Measurements from ENCODE around the gene RGS16. TPM values are rescaled to one million over a fixed set of nuclear protein-coding genes. Genes with fewer than 3 reads are reported as not detected.
"Not testable (repeated sequence)": the region's sequence is repeated elsewhere in the genome, so short reads cannot be mapped to it uniquely, and the experiment has no call there.

RGS16 gene
- total RNA-seq, 1 donor from 2014 or later: 8.1 TPM

- no peak for DNase-seq (ENCODE audit: low spot score in 2 of 2)
- H3K4me1 ChIP-seq: no peaks in the 10 kb centered on the region
- H3K27ac ChIP-seq: no peak overlapping the region
- H3K36me3 ChIP-seq: no peaks in the 10 kb centered on the region
- no peaks in the 10 kb centered on the region for H3K9me3 ChIP-seq
- H3K4me3 ChIP-seq: no peak overlapping the region
- no peak for TF ChIP-seq CTCF (IDR thresholded peaks at IDR 0.05)
- no peaks in the 10 kb centered on the region for H3K27me3 ChIP-seq
- intact Hi-C loops (cut with DNase I): no loop called here
These were observed 28.8 kb upstream of the RGS16 start for GRCh38 chr1:182633031-182633430.

GRCh38 chr1:182632441-182632857 lies 28.3 kb upstream of the RGS16 start:
- H3K4me3 ChIP-seq; H3K9me3 ChIP-seq; intact Hi-C loops (cut with DNase I); H3K27ac ChIP-seq; DNase-seq (ENCODE audit: low spot score in 2 of 2); H3K4me1 ChIP-seq; H3K27me3 ChIP-seq; H3K36me3 ChIP-seq: not testable (repeated sequence)

- H3K36me3 ChIP-seq: no peaks in the 10 kb centered on the region
- H3K27ac ChIP-seq: no peak overlapping the region
- DNase-seq (ENCODE audit: low spot score in 2 of 2): no peak
- intact Hi-C loops (cut with DNase I): no loop called here
- no peaks in the 10 kb centered on the region for H3K27me3 ChIP-seq
- H3K4me3 ChIP-seq: no peak overlapping the region
- H3K4me1 ChIP-seq: no peaks in the 10 kb centered on the region
- no peaks in the 10 kb centered on the region for H3K9me3 ChIP-seq
- no peak for TF ChIP-seq CTCF (IDR thresholded peaks at IDR 0.05)
These were observed 27.8 kb upstream of the RGS16 start for GRCh38 chr1:182631954-182632353.

- no peak for DNase-seq (ENCODE audit: low spot score in 2 of 2)
- intact Hi-C loops (cut with DNase I): no loop called here
- Histone ChIP-seq H3K4me3 (no peak overlapping the region), H3K9me3 (no peaks in the 10 kb centered on the region), H3K36me3 (no peaks in the 10 kb centered on the region), H3K27me3 (no peaks in the 10 kb centered on the region), H3K4me1 (no peaks in the 10 kb centered on the region), H3K27ac (no peak overlapping the region)
- no peak for TF ChIP-seq CTCF (IDR thresholded peaks at IDR 0.05)
These were observed 27.0 kb upstream of the RGS16 start for GRCh38 chr1:182631053-182631677.

- H3K4me3 ChIP-seq: no peak overlapping the region
- no peaks in the 10 kb centered on the region for H3K4me1 ChIP-seq
- TF ChIP-seq CTCF (IDR thresholded peaks at IDR 0.05): no peak
These were observed 26.4 kb upstream of the RGS16 start for GRCh38 chr1:182630586-182630985.

GRCh38 chr1:182629499-182630096 lies 25.4 kb upstream of the RGS16 start:
- H3K9me3 ChIP-seq: no peaks in the 10 kb centered on the region
- H3K36me3 ChIP-seq: no peaks in the 10 kb centered on the region
- intact Hi-C loops (cut with DNase I): no loop called here
- no peak overlapping the region for H3K27ac ChIP-seq
- no peaks in the 10 kb centered on the region for H3K4me1 ChIP-seq
- no peak for TF ChIP-seq CTCF (IDR thresholded peaks at IDR 0.05)
- no peak for DNase-seq (ENCODE audit: low spot score in 2 of 2)
- no peaks in the 10 kb centered on the region for H3K27me3 ChIP-seq
- no peak overlapping the region for H3K4me3 ChIP-seq

More at GRCh38 chr1:182630586-182630985, 26.4 kb upstream of the RGS16 start:
- H3K36me3 ChIP-seq: no peaks in the 10 kb centered on the region
- no peaks in the 10 kb centered on the region for H3K27me3 ChIP-seq
- H3K9me3 ChIP-seq: no peaks in the 10 kb centered on the region
- H3K27ac ChIP-seq: no peak overlapping the region
- no peak for DNase-seq (ENCODE audit: low spot score in 2 of 2)
- intact Hi-C loops (cut with DNase I): no loop called here
